ENCODE data around the gene DLX5.

DLX5 gene

GRCh38 chr7:96991546-96992191 is 33.0 kb downstream of the DLX5 start:
- no peak for DNase-seq (ENCODE audit: low spot score)

- DNase-seq (ENCODE audit: low spot score): no peak
Measured at GRCh38 chr7:96989859-96990317, 34.7 kb downstream of the DLX5 start.

- no peak for DNase-seq (ENCODE audit: low spot score)
Measured at GRCh38 chr7:96989241-96989858, 35.3 kb downstream of the DLX5 start.

DNA sequence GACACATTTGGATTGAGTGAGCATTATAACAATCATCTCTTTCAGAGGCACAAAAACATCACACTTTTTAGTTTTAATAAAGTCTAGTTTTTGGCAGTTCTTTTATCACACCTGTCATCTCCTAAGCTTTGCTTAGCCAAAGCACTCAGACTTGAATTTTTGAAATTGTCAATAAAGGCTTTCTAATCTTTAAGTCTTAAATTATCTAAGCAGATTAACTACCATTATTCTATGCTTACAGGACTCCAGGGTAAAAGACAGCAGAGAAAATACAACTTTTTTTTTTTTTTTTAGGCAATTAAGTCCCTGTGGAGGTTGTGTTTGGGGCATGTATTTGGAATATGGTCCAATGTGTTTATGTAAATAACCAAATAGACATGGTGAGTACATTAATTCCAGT is 36.9 kb downstream of the DLX5 start:
- DNase-seq (ENCODE audit: low spot score): no peak

DNA sequence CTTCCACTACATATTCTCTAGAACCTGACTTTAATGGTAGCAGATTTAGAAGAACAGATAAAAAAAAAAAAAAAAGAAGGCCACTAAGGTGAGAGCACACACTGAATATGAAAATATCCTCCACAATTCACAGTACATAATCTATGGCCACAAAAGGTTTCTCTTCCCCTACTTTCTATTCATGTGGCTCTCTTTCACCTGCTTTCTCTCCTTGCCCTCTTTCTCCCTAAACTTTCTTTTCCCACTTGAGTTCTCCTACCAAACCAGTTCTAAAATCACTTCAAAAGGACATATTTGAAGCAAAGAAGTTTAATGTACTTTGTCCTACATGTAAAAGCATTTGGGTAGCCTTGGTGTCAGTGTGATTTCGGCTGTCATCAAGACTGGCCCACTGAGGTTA is 37.7 kb downstream of the DLX5 start:
- no peak for DNase-seq (ENCODE audit: low spot score)

- no peak for DNase-seq (ENCODE audit: low spot score)
Measured at GRCh38 chr7:96985992-96986391, 38.6 kb downstream of the DLX5 start.

- DNase-seq (ENCODE audit: low spot score): no peak
Measured at GRCh38 chr7:96982586-96982985, 42.0 kb downstream of the DLX5 start.

DNA sequence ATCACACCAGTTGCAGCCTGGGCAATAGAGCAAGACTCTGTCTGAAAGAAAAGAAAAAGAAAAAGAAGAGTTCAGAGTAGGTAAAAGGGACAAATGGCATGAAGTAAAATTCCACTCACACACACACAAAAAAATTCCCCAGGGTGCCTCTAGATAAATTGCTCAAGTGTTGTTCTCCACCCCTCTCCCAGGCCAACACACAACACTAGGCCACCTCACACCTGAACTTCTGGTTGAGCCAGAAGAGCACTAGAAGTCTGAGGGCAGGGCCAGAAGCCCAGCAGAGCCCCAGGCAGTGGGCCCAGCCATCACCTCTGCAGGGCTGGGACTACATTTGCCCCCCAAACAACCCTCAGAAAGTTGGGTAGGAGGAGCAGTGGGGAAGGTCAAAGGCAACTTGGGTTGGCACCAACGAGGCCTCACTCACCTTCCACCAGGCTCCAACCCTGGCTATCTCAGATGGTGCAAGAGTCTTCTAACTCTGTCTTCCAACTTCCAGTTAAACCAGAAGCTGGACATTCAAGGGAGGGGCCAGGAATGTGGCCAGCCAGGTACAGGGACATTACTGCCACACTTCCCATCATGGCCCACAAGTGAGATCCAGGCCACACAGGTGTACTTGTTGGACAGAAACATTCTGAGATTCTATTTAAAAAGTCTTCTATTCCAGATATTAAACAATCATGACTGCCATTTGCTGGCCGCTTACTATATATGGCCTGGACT is 44.9 kb downstream of the DLX5 start:
- DNase-seq (ENCODE audit: low spot score): no peak

DNA sequence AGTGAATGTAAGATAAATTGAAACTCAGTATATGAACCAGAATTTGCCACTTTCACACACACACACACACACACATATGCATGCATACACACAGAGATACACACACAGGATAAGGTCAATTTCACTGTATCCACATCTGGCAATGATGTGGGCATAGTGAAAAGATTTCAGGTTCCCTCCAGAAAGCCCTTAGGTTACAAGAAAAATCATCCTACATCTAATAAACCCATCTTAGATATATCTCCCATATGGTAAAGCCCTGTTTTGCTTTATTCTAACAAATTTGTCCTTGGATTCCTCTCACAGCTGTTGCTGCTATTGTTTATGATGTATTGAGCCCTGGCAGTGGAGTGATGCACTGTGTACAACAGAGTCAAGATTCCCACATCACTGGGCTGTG is 47.2 kb downstream of the DLX5 start:
- no peak for DNase-seq (ENCODE audit: low spot score)

- no peak for DNase-seq (ENCODE audit: low spot score)
Measured at GRCh38 chr7:96976106-96976505, 48.5 kb downstream of the DLX5 start.

GRCh38 chr7:96973986-96974385 is 50.6 kb downstream of the DLX5 start:
- no peak for DNase-seq (ENCODE audit: low spot score)

- DNase-seq (ENCODE audit: low spot score): no peak
Measured at GRCh38 chr7:96970739-96971138, 53.9 kb downstream of the DLX5 start.

Measured in CD4-positive, alpha-beta T cell treated with Interleukin-2 at 100 ng/mL for 4 hours (primary cell).